ENCODE data around the gene RSBN1L. TPM values are rescaled to one million over a fixed set of nuclear protein-coding genes. Genes with fewer than 3 reads are reported as not detected.

Gene RSBN1L
- polyA plus RNA-seq, 2 of the 4 experiments (the other 2 are of a cell fraction) = 11.1 to 13.0 TPM

- TF ChIP-seq MAFK (IDR thresholded peaks at IDR 0.05; ENCODE audit: partially characterized antibody) (peak; percentile 34), BCL3 (IDR thresholded peaks at IDR 0.05) (no peak)
- Histone ChIP-seq H3K9me3 (peaks cover 22% of the 10 kb centered on the region), H3K27ac (no peak overlapping the region), H3K4me2 (no peak overlapping the region), H3K4me3 (no peak overlapping the region), H3K4me1 (peaks cover 12% of the 10 kb centered on the region)
- CTCF ChIA-PET = interaction anchor here (0.6 to 1.5 kb wide), 2 partner anchors 11 to 418 kb away, joined by 3 to 5 read pairs; no protein-coding TSS in a partner anchor
- no peak for DNase-seq (ENCODE audit: low read depth in 1 of 2, low spot score in 1 of 2)
- no peak for ATAC-seq
- POLR2A ChIA-PET = no interaction called here
- FAIRE-seq = no peak
- WGBS (ENCODE audit: missing lambda C conversion rate) = 90% methylated on average over 2 of the region's 2 CpGs
These were observed 106.5 kb downstream of the RSBN1L start for GRCh38 chr7:77802557-77803405.

- ATAC-seq (no peak), FAIRE-seq (no peak), DNase-seq (ENCODE audit: low read depth in 1 of 2, low spot score in 1 of 2) (no peak)
- Histone ChIP-seq H3K9me3 (peaks cover 31% of the 10 kb centered on the region), H3K4me2 (no peak overlapping the region), H3K27ac (no peak overlapping the region), H3K4me1 (peaks cover 1% of the 10 kb centered on the region; the same call in 2 of the 3 replicates), H3K4me3 (no peak overlapping the region)
- CTCF ChIA-PET = no interaction called here
- WGBS (ENCODE audit: missing lambda C conversion rate) = 80% methylated on average over 2 of the region's 2 CpGs
- POLR2A ChIA-PET = no interaction called here
- no peak for TF ChIP-seq GATA3 (IDR thresholded peaks at IDR 0.05; ENCODE audit: borderline replicate concordance)
These were observed 110.2 kb downstream of the RSBN1L start for GRCh38 chr7:77806425-77806824.

GRCh38 chr7:77808517-77808916 lies 112.3 kb downstream of the RSBN1L start:
- ATAC-seq = no peak
- DNase-seq (ENCODE audit: low read depth in 1 of 2, low spot score in 1 of 2) = no peak
- ChIA-PET POLR2A (no interaction called here), CTCF (interaction anchor here (0.6 kb wide), 1 partner anchor 13 kb away, joined by 3 read pairs; no protein-coding TSS in a partner anchor)
- Histone ChIP-seq H3K27ac (no peak overlapping the region), H3K9me3 (peaks cover 31% of the 10 kb centered on the region), H3K4me2 (no peak overlapping the region), H3K4me1 (peaks cover 11% of the 10 kb centered on the region; the same call in 2 of the 3 replicates), H3K4me3 (no peak overlapping the region)
- 94% methylated on average over 1 of the region's 1 CpG for WGBS (ENCODE audit: missing lambda C conversion rate)
- no peak for TF ChIP-seq CTCF (IDR thresholded peaks at IDR 0.05)
- TF ChIP-seq ESRRA (IDR thresholded peaks at IDR 0.05; ENCODE audit: borderline replicate concordance, low read length) = no peak
- no peak for TF ChIP-seq RCOR1 (IDR thresholded peaks at IDR 0.05; ENCODE audit: low read depth, low read length)
- TF ChIP-seq USF2 (IDR thresholded peaks at IDR 0.05) = no peak
- no peak for FAIRE-seq

- ChIA-PET POLR2A (interaction anchor here (1.5 kb wide), 1 partner anchor 14 kb away, joined by 4 read pairs; the partner anchor contains the start of genes PHTF2 and TMEM60), CTCF (interaction anchor here (2.2 kb wide), 1 partner anchor 13 kb away, joined by 6 read pairs; the partner anchor contains the start of genes PHTF2 and TMEM60)
- peak; percentile 64; the same call in 1 of the 2 replicates for TF ChIP-seq GATA3 (IDR thresholded peaks at IDR 0.05; ENCODE audit: borderline replicate concordance)
- no peak for TF ChIP-seq PHF8 (IDR thresholded peaks at IDR 0.05; ENCODE audit: borderline replicate concordance, low read depth)
- H3K4me3 ChIP-seq = no peak overlapping the region
- peaks cover 20% of the 10 kb centered on the region; the same call in 2 of the 3 replicates for H3K9me3 ChIP-seq
- FAIRE-seq = peak; percentile 32
- peak overlapping the region; percentile 43 for H3K4me2 ChIP-seq
- no peak for DNase-seq (ENCODE audit: low read depth in 1 of 2, low spot score in 1 of 2)
- peaks cover 11% of the 10 kb centered on the region; the same call in 2 of the 3 replicates for H3K4me1 ChIP-seq
- WGBS (ENCODE audit: missing lambda C conversion rate) = 80% methylated on average over 2 of the region's 2 CpGs
- H3K27ac ChIP-seq = no peak overlapping the region
- ATAC-seq = peak; percentile 30 to 43; a peak in 4 of 6 replicates
These were observed 115.4 kb downstream of the RSBN1L start for GRCh38 chr7:77811516-77812289.
